G401.6 (cell line): ENCODE data around the gene PPM1H.
"Not testable (repeated sequence)": the region's sequence is repeated elsewhere in the genome, so short reads cannot be mapped to it uniquely, and the experiment has no call there.

Source experiments
- FAIRE-seq: peaks from 2 replicates; lab custom pipeline; 2012; peaks lifted over from hg19 to GRCh38; lab: Jason Lieb, UNC

PPM1H gene

DNA sequence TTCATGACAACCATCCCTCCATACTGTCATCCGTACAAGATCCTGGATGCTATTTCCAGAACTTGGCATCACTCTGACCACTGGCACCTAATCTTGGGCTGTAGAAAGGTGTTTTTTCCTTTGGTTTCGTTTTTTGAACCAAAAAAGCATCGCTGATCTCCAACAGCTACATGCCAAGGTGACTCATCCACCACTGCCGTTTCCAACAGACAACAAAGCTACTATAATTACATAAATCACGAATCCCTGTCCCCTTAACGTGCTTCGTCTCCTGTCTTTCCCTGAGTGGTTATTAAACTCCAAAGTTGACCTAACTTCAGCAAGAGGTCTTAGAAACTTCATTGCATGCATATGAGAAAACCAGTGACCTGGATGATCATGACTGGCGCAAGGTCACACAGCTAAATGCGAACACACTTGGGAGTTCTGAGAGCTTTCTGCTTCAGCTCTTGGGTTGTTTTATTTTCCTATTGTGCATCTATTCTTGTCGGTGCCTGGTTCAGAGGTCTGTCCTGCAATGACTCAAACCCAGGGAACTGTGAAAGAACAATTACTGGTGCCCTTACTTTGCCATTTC is 99.9 kb downstream of the PPM1H start:
- FAIRE-seq: no peak

DNA sequence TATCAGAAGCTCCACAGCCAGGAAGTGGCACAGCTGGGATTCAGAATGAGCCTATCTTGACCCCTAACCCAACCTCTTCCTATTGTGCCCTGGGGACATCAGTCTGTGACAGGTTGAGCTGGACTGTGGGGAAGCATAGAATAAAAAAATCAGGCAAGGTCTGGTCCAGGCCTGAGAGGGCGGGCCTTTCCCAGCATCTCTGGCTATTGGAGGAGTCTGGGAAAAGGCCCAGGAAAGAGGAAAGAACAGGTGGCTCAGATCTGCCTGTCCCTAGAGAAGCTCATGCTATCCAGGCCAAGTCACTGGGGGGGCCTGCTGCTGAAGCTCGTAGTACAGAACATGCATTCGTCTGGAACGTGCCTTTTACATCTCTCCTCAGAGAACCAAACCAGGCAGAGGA is 100.5 kb downstream of the PPM1H start:
- no peak for FAIRE-seq

DNA sequence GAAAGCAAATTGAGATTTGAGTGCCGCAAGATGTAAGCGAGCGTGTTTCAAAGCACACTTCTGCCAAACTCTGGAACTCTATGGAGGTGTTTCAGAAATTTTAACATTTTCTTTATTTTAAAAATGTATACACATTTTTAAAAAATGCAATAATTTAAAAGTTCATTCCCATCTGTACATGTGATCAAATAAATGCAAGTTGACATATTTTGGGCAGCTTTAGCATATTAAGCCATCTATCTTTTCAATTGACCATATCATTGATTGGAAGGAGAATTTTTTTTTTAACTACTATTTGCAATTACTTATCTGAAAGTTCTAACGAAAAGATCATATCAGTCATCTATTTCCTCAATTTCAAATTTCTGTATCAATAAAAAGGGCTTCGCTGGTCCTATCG is 101.3 kb downstream of the PPM1H start:
- FAIRE-seq: no peak

DNA sequence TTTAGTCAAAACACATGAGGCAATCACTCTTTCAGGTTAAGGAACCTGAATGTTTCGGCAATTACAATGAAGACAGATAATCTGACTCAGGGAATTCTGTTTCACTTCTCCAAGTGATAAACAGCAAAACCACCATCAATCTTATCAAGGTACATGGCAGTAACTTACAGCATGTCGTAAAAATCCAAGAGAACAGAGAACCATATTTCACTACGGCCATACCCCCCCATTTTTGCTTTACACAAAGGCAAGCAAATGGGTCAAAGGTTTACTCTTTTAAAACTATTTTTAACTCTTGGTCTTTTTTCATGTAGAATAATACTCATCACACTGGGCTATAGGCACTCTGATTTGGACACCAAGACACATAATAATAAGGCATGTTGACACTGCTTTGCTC is 102.4 kb downstream of the PPM1H start:
- FAIRE-seq: no peak

DNA sequence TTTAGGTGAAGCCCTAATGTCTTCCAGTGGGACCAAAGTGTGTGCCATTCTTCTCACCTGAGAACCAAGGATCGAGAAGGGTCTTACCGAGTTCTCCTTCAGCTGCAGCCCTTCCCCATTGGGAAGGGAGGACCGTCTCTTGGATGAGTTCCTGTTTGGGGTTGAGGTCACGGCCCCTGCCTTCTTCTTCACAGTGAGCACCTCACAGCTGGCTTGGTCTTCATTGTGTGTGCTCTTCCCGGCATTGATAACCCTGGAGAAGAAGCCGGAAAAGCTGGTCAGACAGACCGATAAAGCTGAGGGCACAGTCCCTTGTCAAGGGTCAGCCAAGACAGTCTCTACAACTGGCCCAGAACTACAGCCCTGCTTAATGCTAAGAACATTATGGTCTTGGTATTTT is 102.9 kb downstream of the PPM1H start:
- FAIRE-seq: no peak

DNA sequence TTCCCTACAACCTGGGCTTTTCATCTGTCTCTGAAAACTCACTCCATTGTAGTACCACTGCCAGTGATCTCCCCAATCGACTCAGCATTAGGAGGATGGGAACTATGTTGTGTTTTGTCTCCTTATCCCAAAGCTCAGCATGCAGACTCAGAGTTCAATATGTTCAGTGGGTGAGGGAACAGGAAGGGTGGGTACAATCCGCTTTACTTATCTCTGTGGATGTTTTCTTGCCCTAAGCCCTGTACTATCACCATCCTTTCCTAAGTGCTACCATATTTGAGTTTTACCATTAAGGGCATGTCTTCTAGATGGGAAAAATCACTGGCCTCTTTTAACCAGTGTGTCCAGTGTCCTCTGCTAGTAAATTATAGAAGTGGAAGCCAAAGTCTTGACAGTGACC is 107.1 kb downstream of the PPM1H start:
- no peak for FAIRE-seq

DNA sequence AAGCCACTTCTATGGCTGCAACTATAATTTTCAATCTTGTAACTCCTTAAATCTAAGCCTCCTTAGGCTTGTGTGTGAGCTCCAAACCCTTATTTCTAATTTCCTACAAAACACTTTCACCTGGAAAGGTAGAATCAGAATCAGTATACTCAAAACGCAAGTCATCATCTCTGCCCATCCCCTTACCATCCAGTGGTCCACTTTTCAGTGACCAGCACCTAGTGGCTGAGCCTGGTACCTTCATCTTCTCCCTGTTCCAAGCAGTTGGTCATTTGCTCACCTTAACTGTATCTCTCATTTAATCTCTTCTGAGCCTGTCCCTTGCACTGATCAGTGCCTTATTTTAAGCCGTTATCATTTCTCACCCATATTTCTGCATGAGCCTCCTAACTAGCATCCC is 107.9 kb downstream of the PPM1H start:
- FAIRE-seq: no peak

DNA sequence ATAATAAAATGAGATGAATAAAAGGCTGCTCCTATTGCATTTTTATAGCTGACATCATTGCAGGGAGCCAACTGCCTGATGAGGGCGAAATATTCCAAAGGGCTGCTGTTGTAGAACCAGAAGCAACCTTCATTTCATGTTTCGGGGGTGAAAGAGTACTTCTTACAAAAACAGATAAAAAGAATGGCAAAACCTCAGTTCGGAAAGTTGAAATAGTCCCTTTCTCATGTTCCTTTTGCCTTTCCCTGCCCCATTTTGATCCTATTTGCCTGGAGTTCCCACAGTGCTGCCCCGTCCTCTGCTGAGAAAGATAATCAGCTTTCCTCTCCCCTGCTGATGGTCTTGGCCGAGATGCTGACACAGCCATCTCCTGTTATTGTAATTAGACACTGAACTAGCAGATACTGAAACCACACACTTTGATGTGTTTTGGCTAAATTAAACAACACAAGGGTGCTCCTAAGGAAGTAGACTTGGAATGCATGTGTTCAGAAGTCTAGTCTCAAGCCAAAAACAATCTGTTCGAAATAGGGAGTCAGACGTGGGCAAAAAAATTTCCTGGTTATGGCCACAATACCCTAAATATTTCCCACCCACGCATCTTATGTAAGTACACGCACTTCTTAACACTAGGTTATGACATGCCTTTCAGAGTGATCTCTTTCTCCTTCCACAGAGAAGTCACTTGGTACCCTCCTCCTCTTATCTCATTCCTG is 117.2 kb downstream of the PPM1H start:
- no peak for FAIRE-seq

DNA sequence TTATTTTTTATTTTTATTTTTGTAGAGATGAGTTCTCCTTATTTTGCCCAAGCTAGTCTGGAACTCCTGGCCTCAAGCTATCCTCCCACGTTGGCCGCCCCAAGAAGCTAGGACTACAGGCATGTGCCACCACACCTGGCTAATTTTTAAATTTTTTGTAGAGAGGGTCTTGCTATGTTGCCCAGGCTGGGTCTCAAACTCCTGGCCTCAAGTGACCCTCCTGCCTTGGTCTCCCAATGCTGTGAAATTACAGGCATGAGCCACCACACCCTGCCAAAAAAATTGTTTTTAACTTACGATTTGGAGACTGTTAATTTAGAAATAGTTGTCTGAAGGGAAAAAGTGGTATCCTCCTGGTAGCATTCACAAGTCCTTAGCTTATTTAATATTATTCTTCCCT is 120.7 kb downstream of the PPM1H start:
- no peak for FAIRE-seq

DNA sequence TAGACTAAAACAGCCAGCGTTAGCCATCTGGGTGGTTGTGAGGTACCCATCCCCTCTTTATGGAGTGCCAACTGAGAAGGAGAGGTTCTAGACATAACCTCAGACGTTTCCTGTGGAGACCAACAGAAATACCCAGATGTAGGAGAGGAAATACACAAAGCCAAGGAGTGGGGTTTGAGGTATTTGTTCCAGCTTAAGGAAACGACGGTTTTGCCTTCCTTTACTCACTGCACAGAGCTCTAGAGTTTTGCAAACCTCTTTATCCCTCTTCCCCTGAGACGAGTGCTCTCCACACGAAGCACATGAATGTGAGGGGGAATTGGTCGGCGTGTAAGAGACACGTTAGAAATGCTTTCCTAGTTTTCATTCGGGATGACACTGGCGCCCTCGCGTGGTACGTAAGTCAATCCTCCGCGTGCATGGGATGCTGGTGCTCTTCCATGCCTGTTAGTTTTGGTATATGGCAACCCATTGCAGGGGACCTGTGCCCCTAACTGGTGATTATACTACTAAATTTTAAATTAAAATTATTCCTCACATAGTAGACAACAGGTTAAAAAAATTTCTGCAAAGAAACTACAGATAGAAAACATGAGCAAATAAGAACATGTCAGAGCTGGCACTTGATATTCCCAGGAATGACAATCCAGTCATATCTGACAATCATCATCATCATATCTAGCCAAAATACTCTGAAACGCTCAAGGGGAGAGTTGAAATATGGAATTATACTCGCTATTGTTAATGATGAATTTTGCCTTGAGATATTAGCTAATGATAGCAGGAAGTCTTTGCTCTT is 121.7 kb downstream of the PPM1H start:
- FAIRE-seq: peak; percentile 76

DNA sequence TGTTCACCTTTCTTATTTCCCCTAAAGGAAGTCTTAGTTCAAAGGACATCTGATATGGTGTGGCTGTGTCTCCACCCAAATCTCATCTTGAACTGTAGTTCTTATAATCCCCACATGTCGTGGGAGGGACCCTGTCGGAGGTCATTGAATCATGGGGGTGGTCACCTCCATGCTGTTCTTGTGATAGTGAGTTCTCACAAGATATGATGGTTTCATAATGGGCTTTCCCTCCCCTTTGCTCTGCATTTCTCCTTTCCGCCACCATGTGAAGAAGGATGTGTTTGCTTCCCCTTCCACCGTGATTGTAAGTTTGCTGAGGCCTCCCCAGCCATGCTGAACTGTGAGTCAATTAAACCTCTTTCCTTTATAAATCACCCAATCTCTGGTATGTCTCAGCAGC is 123.5 kb downstream of the PPM1H start:
- FAIRE-seq: not testable (repeated sequence)

DNA sequence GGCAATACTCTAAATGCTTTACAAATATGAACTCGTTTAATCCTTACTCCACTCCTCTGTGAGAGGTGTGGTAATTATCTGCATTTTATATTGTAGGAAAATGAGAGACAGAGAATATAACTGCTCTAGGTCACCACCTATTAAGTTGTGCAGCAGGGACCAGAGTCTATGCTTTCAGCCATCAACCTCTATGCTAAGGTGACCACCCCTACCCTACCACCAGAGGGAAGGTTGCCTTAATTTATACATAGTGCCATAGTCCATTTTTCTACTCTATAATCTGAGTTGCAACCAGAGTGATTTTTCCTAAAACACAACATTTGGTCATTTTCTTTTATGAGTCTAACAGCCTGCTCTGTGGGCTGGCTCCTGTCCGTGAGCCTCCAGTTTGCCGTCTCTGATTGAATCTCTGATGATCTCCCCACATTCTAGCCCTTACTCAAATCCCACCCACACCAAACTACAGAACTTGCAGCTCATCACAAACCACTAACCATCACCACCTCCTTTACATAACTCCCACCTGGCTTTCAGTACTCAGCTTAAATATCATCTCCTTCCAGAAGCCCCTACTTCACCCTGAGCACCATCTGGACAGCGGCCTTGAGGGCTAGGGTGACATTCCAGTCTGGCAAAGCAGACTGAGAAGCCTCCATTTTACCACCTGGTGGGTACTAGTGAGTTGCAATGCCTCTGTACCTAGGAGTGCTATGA is 126.6 kb downstream of the PPM1H start:
- FAIRE-seq: no peak

DNA sequence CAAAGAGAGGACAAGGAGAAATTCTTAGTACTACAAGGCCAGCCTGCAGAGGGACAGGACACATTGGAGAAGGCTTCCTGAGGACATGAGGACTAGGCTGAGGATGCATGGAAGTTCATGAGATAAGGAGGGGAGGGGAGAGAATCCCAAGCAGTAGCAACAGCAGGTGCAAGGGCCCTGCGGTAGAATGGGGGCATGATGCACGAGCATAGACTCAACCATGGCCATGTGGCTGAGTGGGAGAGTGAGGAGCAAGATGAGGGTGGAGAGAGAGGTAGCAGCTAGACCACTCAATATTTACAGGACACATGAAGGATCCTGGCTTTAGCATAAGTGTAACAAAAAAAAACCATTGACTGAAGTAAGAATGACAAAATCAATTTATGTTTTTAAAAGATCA is 128.1 kb downstream of the PPM1H start:
- FAIRE-seq: no peak

DNA sequence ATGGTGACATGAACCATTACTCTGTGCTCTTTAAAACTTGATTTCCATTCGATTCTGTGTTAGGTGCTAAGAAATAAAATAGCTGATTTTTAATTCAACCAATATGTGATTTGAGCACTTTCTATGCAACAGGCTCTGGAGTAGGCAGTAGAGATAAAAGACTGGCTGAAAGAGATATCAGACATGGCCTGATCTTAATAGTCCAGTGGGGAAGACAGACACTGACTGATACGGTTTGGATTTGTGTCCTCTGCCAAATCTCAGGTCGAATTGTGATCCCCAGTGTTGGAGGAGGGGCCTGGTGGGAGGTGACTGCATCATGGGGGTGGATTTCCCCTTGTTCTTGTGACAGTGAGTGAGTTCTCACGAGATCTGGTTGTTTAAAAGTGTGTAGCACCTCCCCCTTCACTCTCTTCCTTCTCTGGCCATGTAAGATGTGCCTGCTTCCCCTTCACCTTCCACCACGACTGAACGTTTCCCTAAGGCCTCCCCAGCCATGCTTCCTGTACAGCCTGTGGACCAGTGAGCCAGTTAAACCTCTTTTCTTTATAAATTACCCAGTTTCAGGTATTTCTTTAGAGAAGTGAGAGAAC is 128.6 kb downstream of the PPM1H start:
- no peak for FAIRE-seq

DNA sequence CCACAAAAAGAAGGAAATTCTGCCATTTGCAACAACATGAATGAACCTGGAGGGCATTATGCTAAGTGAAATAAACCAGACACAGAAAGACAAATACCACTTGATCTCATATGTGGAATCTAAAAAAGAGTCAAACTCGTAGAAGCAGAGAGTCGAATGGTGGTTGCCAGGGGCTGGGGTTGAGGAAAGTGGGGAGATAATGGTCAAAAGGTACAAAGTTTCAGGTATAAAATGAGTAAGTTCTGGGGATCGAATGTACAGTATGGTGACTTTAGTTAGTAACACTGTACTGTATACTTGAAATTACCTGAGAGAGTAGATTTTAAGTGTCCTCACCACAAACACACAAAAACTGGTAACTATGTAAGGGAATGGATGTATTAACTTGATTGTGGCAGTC is 129.4 kb downstream of the PPM1H start:
- FAIRE-seq: no peak

DNA sequence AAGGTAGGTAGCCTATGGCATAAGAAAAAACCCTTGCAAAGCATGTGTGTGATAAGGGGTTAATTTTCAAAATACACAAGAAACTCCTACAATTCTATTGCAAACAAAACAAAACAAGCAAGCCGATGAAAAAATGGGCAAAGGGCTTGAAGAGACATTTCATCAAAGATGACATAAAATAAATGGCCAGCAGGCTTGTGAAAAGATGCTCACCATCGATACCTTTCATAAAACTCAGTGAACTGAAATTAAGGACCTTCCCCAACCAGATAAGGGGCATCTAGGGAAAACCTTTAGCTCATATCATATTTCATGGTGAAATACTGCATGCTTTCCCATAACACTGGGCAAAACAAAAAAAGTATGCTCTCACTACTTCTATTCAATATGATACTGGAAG is 131.2 kb downstream of the PPM1H start:
- FAIRE-seq: no peak

DNA sequence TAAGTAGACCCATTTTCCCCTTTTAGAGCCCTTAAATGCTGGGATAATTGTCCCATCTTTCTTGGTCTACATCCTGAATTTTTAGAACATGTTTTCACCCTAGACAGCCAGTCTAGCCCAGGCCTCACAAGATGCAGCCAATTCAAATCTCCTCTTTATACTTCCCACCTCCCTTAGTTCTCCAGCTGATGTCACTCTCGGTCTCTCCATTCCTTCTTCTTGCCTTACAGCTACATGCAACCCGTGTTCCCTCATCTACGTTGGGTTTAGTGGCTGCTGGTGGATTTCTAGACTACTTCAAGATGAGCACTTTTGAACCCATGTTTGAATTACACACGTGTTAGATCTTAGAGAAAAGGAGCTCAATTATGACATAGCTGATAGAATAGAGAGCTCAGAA is 132.0 kb downstream of the PPM1H start:
- no peak for FAIRE-seq

DNA sequence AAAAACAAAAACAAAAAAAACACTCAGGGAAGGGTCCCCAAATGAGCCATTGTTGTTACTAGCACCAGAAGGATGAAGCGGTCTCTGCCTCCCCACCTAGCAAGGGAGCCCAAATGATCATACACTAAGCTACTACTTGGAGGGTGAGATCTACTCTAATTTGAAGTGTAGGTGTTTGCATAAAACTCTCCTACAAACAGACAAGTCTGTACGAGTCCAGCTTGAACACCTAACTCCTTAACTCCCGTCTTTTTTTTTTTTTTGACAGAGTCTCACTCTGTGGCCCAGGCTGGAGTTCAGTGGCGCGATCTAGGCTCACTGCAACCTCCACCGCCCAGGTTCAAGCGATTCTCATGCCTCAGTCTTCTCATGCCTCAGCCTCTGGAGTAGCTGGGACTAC is 132.6 kb downstream of the PPM1H start:
- no peak for FAIRE-seq

DNA sequence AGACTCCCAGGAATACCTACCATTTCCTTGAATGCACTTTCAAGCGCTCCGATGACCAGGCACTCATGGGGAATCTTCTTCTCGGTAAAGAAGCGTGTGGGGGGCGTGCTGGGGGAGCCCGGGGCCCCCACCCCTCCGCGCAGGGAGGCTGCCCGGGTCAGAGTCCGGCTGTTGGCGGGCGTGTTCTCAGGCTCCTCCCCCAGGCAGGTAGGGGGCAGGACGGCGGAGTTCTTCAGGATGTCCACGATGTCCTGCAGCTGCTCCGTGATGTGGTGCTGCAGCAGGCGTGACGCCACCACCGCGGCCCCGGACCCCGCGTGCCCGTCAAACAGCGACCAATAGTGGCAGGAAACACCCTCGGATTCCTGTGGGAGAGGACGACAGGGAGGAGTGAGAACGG is 133.2 kb downstream of the PPM1H start:
- FAIRE-seq: no peak

DNA sequence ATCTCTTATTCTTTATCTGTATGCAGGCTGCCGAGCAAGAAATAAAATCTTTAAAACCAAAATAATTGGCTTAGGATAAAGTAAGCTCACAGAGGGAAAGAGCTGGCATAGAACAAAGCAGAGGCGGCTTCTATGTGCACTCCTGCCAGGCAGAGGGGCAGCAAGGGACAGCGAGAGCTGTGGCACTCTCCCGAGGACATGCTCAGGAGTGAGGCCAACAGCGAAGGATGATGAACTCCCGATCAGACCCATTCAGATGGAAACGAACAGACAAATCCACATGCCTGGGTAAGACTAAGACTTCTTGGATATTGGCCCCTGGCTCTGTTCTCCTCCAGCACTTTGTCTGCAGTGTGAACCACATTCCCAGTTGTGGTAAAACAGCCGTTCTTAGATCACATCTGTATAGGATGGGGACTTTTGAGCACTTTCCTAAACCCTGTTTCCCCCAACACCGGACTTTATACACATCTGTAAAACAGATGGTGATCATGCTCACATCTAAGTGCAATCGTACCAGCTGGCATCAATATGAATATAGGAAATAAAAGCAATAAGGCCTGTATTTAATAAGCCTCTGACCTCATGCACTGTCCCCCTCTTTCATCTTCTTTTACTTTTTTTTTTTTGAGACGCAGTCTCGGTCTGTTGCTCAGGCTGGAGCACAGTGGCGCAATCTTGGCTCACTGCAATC is 134.1 kb downstream of the PPM1H start:
- no peak for FAIRE-seq

DNA sequence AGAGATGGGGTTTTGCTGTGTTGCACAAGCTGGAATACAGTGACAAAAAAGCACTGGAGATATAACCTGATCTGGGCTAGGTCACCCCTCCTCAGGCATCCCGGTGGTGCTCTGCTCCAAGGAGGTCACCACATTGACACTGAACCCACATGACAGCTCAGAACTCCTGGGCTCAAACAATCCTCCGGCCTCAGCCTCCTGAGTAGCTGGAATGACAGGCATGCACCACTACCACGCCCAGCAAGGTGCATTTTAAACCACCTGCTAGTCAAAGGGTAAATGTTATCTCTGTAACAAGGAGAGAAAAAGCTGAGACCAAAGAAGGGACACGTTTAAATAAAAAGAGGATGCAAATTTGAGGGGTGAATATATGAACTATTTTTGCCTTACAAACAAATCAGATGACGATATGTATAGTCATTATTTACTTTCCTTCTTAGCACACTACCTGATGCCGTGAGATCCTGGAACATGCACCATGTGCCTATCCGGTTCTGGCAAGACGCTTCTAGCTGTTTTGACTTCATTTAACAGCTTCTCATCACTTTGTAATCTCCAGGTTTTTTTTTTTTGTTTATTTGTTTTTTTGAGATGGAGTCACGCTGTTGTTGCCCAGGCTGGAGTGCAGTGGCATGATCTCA is 135.1 kb downstream of the PPM1H start:
- no peak for FAIRE-seq
